Forelimb muscle (tissue), 1 donor: ENCODE data around the gene ZBTB2. TPM values are rescaled to one million over a fixed set of nuclear protein-coding genes. Genes with fewer than 3 reads are reported as not detected.

Experiments
- DNase-seq: peaks from one replicate; pipeline ENCODE4 v3.0.0-alpha.2; 2013; ENCODE audit warnings: low read depth
- polyA plus RNA-seq: library from polyadenylated mRNA; unstranded; fragments of 120-200 nt; gene quantifications from one replicate; pipeline ENCODE4 v1.2.1, GENCODE V29; 2013; ENCODE audit not compliant: insufficient read length

ZBTB2 gene, protein sequence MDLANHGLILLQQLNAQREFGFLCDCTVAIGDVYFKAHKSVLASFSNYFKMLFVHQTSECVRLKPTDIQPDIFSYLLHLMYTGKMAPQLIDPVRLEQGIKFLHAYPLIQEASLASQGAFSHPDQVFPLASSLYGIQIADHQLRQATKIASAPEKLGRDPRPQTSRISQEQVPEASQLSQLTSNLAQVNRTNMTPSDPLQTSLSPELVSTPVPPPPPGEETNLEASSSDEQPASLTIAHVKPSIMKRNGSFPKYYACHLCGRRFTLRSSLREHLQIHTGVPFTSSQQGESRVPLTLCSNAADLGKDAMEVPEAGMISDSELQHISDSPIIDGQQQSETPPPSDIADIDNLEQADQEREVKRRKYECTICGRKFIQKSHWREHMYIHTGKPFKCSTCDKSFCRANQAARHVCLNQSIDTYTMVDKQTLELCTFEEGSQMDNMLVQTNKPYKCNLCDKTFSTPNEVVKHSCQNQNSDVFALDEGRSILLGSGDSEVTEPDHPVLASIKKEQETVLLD
- 9.5 TPM for polyA plus RNA-seq

DNA sequence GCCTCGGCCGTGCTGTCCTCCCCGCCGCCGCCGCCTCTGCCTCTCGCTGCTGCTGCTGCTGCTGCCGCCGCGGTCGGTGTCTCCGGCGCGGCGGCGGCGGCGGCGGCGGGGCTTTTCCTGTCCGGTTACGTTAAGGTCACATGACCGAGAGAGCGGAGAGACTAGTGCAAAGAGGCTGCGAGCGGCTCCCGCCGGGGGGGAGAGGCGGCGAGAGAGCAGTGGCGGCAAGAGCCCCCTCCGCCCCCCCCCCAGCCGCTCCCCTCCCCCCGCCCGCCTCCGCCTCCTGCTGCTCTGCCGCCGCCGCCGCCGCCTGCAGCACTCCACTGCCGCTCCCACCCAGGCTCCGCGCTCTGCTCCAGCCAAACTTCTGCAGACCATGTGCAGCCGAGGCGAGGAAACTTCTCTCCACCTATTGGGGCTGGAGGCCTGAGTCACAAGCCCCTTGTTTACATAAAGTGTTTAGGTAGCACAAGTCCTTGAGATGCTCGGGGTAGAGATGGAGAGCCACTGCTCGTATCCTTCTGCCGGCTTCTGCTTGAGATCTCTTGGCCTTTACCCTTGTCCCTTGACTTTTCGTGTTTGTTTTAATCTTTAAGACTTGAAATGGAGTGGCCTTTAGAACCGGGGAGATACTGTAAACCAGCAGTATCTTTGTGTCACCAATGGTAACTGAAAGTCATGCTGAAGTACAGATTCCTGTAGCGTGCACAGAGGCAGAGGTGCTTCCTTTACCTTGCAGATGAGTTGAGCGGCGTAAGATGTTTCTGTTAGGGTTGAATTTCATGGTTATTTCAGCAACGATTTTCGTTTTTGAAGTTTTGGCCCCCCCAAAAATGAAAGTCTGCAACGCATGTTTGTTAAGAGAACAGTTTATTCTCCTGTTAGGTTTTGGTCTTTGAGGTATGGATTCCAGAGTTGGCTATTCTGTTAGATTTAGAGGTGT, at the start of gene ZBTB2:
TSS of gene ZBTB2 (minus strand) at position 89 of the 943 bp plus-strand sequence. CDS start 17,922 bp downstream, outside the sequence.
- DNase-seq = no peak

DNA sequence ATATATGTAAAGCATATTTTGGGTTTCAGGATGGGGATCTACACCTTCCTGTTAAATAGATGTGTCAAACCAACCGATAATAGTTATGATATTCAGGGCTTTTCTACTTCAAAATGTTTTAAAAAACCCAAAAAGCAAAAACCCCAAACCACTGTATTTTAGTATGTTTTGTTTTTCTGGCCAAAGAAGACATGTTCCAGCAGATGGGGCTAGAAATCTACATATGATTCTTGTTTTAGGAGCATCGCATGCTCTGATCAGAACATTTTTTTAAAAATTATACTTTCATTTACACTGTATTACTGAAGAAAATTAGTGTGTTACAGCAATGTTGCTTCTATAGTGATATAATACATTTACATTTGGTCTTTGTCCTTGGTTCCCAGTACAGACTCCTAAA, 49.6 kb upstream of the ZBTB2 start:
- DNase-seq = no peak

DNA sequence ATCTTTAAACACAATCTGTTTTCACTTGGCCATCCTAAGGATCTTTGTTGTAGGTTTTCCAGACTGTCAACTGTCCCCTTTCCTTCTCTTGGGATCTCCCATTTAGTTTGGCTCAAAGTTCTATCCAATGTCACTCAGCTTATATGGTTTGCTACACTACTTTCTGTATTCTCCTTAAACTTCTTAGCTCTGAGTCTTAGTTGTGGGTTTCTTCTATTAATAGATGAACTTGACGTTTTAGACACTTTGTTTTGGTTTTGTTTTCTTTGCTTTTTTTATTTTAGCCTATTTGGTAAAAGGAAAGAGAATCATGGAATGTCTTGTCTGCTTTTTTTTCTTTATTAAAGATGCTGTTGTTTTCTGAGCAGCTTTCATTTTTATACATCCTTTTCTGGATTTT, 49.1 kb upstream of the ZBTB2 start:
- DNase-seq = no peak

DNA sequence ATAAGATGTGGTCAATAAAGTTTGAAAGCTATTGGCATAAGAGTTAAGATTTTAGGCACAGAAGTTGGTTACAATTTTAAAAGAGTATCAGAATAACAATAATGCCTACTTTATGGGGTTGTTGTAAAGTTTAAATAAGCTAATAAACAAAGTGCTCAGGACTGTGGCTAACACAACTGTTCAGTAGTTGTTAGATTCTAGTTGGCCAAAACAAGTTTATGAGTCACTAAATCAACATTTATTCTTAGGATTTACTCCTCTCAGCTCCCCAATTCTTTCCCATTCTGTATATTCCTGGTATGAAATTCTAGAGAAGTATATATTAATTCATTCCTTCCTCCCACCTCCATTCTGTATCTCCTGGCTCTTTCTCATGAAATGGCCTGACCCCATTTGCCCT, 46.0 kb upstream of the ZBTB2 start:
- DNase-seq = no peak

- DNase-seq = no peak
Observed at GRCh38 chr6:151436802-151437201, 45.4 kb upstream of the ZBTB2 start.

DNA sequence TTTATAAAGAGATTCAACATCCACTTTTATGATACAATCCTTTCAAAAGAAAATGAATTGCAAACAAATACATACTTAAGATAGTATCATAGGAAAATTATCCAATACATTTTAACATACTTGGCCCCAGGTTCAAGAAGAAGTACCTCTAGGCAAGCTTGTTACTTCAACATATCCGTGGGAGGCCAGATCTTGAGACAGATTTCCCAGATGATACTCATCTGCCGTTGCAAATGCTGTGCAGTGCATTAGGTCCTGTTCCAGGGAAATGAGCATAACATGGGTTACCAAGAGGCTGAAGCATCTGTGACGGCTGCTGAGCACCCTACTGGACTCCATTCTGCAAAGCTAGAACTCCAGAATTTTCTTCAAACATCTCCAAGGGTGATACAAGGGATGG, 44.9 kb upstream of the ZBTB2 start:
- no peak for DNase-seq

- DNase-seq = no peak
Observed at GRCh38 chr6:151434369-151434768, 43.0 kb upstream of the ZBTB2 start.

DNA sequence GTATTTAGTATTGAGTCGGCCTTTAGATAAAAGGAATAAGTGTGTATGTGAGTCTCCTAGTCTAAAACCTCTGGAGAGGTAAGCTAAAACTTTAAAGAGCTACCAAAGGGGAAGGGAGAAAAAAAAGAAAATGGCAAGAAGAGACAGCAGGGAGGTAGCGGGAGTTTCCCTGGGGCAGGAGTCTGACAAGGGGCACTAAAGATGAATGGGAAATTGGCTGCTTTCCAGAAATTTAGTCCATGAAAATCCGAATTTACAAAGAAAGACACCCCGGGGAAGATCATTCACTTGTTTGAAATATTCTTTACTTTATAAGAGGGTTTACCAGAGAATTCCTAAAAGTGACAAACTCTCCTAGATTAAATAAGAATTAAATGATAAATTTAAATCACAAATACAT, 41.3 kb upstream of the ZBTB2 start:
- DNase-seq = no peak

GRCh38 chr6:151431337-151431736, 40.0 kb upstream of the ZBTB2 start:
- DNase-seq = no peak

- no peak for DNase-seq
Observed at GRCh38 chr6:151430886-151431285, 39.5 kb upstream of the ZBTB2 start.

DNA sequence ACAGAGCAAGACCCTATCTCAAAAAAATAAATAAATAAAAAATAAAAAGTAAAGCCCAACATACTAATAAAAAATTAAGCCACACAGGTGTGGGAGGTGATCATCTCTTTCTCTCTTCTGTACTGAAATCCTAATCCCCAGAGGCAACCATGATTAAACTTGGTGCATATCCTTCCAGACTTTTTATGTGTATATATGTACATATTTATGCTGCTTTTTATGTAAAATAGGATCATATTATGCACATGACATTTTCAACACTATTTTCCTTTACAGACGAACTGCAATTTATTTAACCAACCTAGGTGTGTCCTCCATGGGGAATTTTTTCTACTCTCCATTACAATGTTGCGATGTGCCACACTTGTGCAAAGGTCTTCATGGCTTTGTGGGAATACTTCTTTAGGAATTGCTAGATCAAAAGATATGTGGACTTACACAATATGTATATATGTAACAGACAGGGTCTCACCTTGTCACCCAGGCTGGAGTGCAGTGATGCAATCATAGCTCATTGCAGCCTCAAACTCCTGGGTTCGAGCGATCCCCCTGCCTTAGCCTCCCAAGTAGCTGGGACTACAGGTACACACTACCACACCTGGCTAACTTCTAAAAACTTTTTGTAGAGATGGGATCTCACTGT, 36.9 kb upstream of the ZBTB2 start:
- DNase-seq = no peak

GRCh38 chr6:151425561-151425960, 34.2 kb upstream of the ZBTB2 start:
- DNase-seq = no peak

GRCh38 chr6:151422981-151423380, 31.6 kb upstream of the ZBTB2 start:
- DNase-seq = no peak

DNA sequence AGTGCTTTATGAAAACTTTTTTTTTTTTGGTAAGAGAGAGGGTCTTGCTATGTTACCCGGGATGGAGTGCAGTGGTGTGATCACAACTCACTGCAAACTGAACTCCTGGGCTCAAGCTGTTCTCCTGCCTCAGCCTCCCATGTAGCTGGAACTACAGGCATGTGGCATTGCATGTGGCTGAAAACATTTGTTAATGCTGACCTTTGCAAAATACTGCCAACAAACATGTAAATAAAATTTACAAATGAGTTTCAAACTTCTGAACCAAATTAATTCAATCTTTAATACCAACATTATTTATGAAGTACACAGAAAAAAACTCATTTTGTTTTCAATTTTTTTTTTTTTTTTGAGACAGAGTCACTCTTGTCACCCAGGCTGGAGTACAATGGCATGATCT, 26.1 kb upstream of the ZBTB2 start:
- DNase-seq = no peak

DNA sequence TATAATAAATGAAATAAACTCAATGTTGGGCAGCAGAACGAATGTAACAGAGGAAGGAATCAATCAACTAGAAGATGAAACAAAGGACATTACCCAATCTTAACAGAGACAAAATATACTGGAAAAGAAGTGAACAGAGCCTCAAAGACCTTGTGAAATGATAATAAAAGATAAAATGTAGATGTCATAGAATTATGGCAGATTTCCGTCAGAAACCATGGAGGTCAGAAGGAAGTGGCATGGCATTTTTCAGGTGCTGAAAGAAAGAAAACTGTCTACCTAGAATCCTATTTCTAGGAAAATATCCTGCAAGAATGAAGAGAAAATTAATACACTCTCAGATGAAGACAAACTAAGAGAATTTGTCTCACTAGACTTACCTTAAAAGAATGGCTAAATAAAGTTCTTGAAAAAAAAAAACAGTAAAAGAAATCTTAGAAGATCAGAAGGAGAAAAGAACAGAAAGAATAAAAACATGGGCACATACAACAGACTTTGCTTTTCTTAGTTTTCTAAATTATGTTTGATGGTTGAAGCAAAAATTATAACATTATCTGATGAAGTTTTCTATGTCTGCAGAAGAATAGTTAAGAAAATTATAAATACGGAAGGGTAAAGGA, 23.4 kb upstream of the ZBTB2 start:
- DNase-seq = no peak

DNA sequence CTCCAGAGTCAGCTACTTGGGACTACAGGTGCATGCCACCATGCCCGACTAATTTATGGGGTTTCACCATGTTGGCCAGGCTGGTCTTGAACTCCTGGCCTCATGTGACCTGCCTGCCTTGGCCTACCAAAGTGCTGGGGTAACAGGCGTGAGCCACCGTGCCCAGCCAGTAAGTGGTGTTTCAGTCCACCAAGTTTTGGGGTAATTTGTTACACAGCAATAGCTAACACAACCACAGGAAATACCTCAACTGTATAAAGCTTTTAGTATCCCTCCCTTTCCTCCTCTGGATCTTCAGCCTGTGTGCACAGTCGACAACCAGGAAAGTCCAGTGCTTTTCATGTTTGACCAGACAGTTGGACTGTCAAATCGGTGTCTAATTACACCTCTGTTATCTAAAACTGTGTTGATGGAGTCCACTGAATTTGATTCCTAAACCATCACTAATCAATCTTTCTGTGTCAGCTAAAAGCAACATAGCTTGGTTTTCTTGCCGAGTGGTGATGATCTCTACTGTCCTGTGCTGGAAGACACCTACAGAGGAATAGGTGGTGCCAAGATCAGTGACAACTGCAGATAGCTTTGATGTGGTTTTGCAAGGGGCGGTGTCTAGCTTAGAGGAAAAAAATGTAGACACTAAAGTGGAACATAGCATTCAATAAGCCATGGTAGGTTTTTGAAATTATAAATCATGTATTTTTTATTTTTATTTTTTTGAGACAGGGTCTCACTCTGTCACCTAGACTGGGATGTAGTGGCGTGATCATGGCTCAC, 22.2 kb upstream of the ZBTB2 start:
- DNase-seq = no peak

- DNase-seq = no peak
Observed at GRCh38 chr6:151412909-151413308, 21.6 kb upstream of the ZBTB2 start.

DNA sequence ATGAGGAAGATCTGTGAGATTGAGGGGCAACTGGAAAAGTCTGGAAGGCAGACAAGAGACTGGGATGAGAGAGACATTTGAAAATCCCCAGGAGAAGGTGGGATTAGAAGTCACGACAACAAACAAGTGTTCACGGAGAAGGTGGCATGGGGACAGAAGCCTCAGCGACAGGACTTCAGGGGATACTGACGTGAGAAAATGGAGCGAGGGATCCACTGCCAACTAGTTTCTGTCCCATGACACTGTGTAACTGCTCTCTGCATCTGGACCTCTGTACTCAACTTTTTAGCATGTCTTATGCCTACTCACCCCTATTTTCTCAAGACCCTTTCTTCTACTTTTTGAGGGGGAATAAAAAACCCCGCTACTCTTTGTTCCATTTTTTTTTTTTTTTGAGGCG, 18.3 kb upstream of the ZBTB2 start:
- DNase-seq = no peak

DNA sequence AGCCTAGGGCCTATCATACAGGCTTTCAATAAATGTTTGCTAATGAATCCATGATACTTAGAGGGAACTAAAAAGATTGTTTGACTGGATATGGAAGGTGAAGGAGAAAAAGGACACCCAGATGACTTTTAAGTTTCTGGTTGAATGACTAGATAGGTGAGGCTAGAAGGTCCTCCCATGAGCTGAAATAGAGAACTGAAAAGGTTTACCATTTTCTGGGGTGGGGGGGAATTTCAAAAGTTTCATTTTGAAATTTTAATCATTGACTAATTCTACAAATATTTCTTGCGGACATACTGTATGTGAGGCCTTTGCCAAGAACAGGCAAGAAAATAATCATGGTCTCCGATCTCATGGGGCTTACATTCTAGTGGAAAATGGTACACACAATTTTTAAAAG, 17.9 kb upstream of the ZBTB2 start:
- no peak for DNase-seq

DNA sequence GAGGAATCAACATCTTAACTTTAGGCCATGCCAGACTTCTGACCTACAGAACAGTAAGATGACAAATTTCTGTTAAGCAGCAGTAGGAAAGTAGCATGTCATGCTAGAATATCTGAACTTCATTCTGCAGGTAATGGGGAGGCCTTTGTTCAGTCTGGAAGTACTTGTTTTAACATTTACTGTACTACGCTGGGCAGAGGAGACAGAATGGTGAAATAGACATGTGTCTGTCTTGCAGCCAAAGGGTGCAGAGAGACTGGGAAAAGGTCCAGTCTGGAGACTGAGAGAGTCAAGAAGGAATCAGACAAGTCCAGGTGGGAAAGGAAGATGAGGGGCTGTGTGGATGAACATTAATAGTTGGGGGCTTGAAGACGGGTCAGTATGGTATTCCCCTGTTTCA, 17.5 kb upstream of the ZBTB2 start:
- no peak for DNase-seq

GRCh38 chr6:151403919-151404308, 12.6 kb upstream of the ZBTB2 start:
- no peak for DNase-seq
